Heart right ventricle (tissue), 16 donors: ENCODE measurements around the gene SIRT3. TPM values are rescaled to one million over a fixed set of nuclear protein-coding genes. Genes with fewer than 3 reads are reported as not detected.

Source experiments
- ATAC-seq, 8 donors: fragments of 200-7000 bp; cut with Tn5 transposase; one replicate each; pipeline ENCODE4 v1.9.1; 2020; ENCODE audit warnings: mild to moderate bottlenecking in 8 of 8, moderate library complexity in 8 of 8, moderate number of reproducible peaks in 1 of 8
- DNase-seq, 2 donors: peaks; one replicate each; pipeline ENCODE4 v3.0.0-alpha.2; 2020
- H3K27ac ChIP-seq, 10 donors: fragments of 200-600 bp; sonication (generic) in 2 of 10; one replicate each; pipeline versions ENCODE4 v1.5.0 to v1.8.0; 2020 to 2022; ENCODE audit warnings: mild to moderate bottlenecking in 3 of 10
- H3K27me3 ChIP-seq, 7 donors: fragments of 200-600 bp; one replicate each; pipeline ENCODE4 v1.8.0; 2021 to 2022; ENCODE audit warnings: mild to moderate bottlenecking in 2 of 7
- H3K36me3 ChIP-seq, 9 donors: fragments of 200-600 bp; sonication (generic) in 1 of 9; one replicate each; pipeline versions ENCODE4 v1.5.0 to v1.8.0; 2020 to 2022; ENCODE audit warnings: mild to moderate bottlenecking in 2 of 9
- H3K4me1 ChIP-seq, 9 donors: fragments of 200-600 bp; sonication (generic) in 1 of 9; one replicate each; pipeline versions ENCODE4 v1.5.0 to v1.8.0; 2020 to 2022; ENCODE audit warnings: mild to moderate bottlenecking in 4 of 9
- H3K4me3 ChIP-seq, 10 donors: fragments of 200-600 bp; sonication (generic) in 2 of 10; one replicate each; pipeline versions ENCODE4 v1.5.0 to v1.8.0; 2020 to 2022; ENCODE audit warnings: mild to moderate bottlenecking in 7 of 10, moderate library complexity in 2 of 10
- H3K9me3 ChIP-seq, 11 donors: fragments of 200-600 bp in 10 of 11; sonication (generic) in 2 of 11; one replicate each; pipeline versions ENCODE4 v1.5.0 to v1.8.0; 2013 to 2022; ENCODE audit warnings: mild to moderate bottlenecking in 2 of 11, control low read depth in 1 of 11, moderate library complexity in 1 of 11
- CTCF ChIP-seq, 9 donors: fragments of 200-600 bp; sonication (generic) in 2 of 9; IDR thresholded peaks; one replicate each; pipeline versions ENCODE4 v1.5.0 to v1.8.0; 2021 to 2022; ENCODE audit warnings: antibody characterized with exemption in 9 of 9, mild to moderate bottlenecking in 5 of 9, moderate library complexity in 1 of 9
- WGBS, 2 donors: extraction: QIAGEN DNeasy Blood & Tissue Kit; methylation state at CpG; one replicate each; pipeline ENCODE4 v1.1.7; 2013; ENCODE audit warnings: inconsistent platforms in 1 of 2; 5-methylcytosine and 5-hydroxymethylcytosine counted together
- intact Hi-C, 10 donors: fragments of 100-400 bp; cut with DNase I; formaldehyde crosslinking; loops; one replicate each; pipeline versions ENCODE4 v1.11.1 to v1.14.2; 2022
- polyA plus RNA-seq, 2 donors: library from polyadenylated mRNA; stranded (reverse); fragments of 200-250 nt; gene quantifications; one replicate each; pipeline ENCODE4 v1.2.3, GENCODE V29; 2013
- total RNA-seq, 10 donors: library from RNA; stranded (reverse); fragmentation: NEBNext Ultra II Directional in 3 of 10; extraction: Animal tissue kit (Norgen Biotek cat#: 25700) in 3 of 10; gene quantifications; one replicate each; pipeline versions ENCODE4 v1.2.1 to v1.2.4, GENCODE V29; 2021 to 2023
- donor health status: Arrhythmogenic right ventricular cardiomyopathy.
- donor health status: ischemic (EF 13 %, LVEDD 7.1; RV severe dilation, severe dysfunction).
- donor health status: healthy with polysubstance abuse.
- donor health status: DM: no; HTN: yes; CAD: no.
- donor health status: DM: no; HTN: no; CAD: no.
- donor health status: ischemic (EF 25% LVEDD 6.9; RV normal size, moderate dysfunction).
- donor health status: ischemic (EF 25% LVEDD 5.7; RV mildly dilated, moderate dysfunction).
- donor health status: healthy.
- donor health status: DM: yes; HTN: yes; CAD: no.
- donor health status: Ischemic cardiomyopathy.
- donor health status: ischemic (EF 35%, LVEDD 5.7; RV mildly dilated, moderate dysfunction).
- donor health status: nonischemic (EF 11% LVEDD 7.7; RV severe dilation, severe dysfunction).
- donor health status: DM: yes; HTN: yes; CAD: no.
- donor health status: PGD.
- donor health status: ischemic (EF 29% LVEDD 5.4; RV normal size, mild dysfunction).
- donor health status: nonischemic (EF 23%, LVEDD 6.1; RV moderate dilation, normal function).

The SIRT3 gene
- total and polyA plus RNA-seq, 12 donors: 18.5 to 50.2 (median 34.9) TPM

DNA sequence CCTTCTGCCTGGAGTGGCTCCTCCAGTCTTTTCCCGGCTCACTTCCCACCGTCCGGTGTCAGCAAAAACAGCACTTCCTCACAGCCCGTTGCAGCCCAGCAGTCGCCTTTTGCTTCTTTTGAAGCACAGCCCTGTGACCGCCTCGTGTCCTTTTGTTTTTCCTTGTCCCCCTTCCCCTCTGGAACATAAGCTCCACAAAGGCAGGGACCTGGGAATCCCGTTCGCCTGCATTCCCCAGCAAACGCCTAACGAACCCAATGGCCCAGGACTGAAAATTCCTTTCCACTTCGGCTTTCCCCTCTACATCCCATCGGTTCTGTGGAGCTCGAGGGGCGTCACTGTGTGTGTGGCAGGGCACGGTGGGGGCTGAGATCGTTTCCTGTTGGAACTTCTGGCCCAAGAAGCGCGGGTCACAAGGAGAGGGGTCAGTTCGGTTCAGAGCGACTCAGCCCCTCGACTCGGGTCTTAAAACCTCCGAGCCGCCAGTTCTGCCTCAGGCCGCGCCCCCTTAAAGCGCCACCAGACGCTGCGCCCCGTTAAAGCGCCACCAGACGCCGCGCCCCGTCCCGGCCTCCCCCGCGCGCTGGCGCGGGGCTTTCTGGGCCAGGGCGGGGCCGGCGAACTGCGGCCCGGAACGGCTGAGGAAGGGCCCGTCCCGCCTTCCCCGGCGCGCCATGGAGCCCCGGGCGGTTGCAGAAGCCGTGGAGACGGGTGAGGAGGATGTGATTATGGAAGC lies 27.8 kb downstream of the SIRT3 start:
- H3K9me3 ChIP-seq: no peaks in the 10 kb centered on the region
- peak overlapping the region; percentile 79 to 96 (median 90) for H3K4me3 ChIP-seq
- DNase-seq (peak; percentile 74 to 85), ATAC-seq (peak; percentile 73 to 86 (median 82))
- H3K36me3 ChIP-seq: peaks cover 0 to 65% (median 29%) of the 10 kb centered on the region in 9 donors
- no peaks in the 10 kb centered on the region for H3K27me3 ChIP-seq
- WGBS, 2 donors: 0 to 1% methylated on average over 57 of the region's 57 CpGs
- intact Hi-C loops: loop anchor here in 5 of 10 donors (1.0 to 10.0 kb wide), 6 partner anchors 28 to 296 kb away; partner anchors contain the start of genes PSMD13 (in 3 of the 5), SIRT3 (in 3 of the 5) and RNH1 (in 1 of the 5)
- TF ChIP-seq CTCF (IDR thresholded peaks at IDR 0.05): no peak
- peak overlapping the region; percentile 96 to 100 (median 98) for H3K27ac ChIP-seq
- peaks cover 20 to 63% (median 39%) of the 10 kb centered on the region in 9 donors for H3K4me1 ChIP-seq

- no peak for TF ChIP-seq CTCF (IDR thresholded peaks at IDR 0.05)
- peak overlapping the region; percentile 79 to 96 (median 90) for H3K4me3 ChIP-seq
- 0% methylated on average over 27 of the region's 27 CpGs for WGBS, 2 donors
Measured at GRCh38 chr11:207863-208180, 28.3 kb downstream of the SIRT3 start.

GRCh38 chr11:207208-207862 lies 28.8 kb downstream of the SIRT3 start, which contains the start of the genes BET1L and RIC8A:
Gene BET1L (minus strand): TSS chr11:207399. CDS start chr11:207321, 78 bp downstream.
Gene RIC8A (plus strand): TSS chr11:207708. CDS start chr11:208855, 1,147 bp downstream.
- no peaks in the 10 kb centered on the region for H3K27me3 ChIP-seq
- intact Hi-C loops: loop anchor here in 5 of 10 donors (5.0 to 10.0 kb wide), 4 partner anchors 147 to 297 kb away; partner anchors contain the start of gene RNH1 (in 1 of the 5)
- TF ChIP-seq CTCF (IDR thresholded peaks at IDR 0.05): no peak
- WGBS, 2 donors: 0% methylated on average over 63 of the region's 63 CpGs
- H3K4me1 ChIP-seq: peaks cover 20 to 64% (median 39%) of the 10 kb centered on the region in 9 donors
- peaks cover 0 to 65% (median 20%) of the 10 kb centered on the region in 9 donors for H3K36me3 ChIP-seq
- H3K9me3 ChIP-seq: no peaks in the 10 kb centered on the region
- ATAC-seq: peak; percentile 89 to 95 (median 93)
- peak within 1 kb of the TSS; percentile 79 to 96 (median 90) for H3K4me3 ChIP-seq
- peak within 1 kb of the TSS; percentile 96 to 100 (median 98) for H3K27ac ChIP-seq
- peak; percentile 94 to 96 for DNase-seq

More at GRCh38 chr11:207863-208180, 28.3 kb downstream of the SIRT3 start:
- H3K36me3 ChIP-seq: peaks cover 0 to 65% (median 25%) of the 10 kb centered on the region in 9 donors
- ATAC-seq (peak in 7 of 8 donors; percentile 3 to 36 (median 10)), DNase-seq (peak in 1 of 2 donors; percentile 55)
- intact Hi-C loops: loop anchor here in 5 of 10 donors (1.0 to 10.0 kb wide), 6 partner anchors 28 to 297 kb away; partner anchors contain the start of genes PSMD13 (in 3 of the 5), SIRT3 (in 3 of the 5) and RNH1 (in 1 of the 5)
- H3K27me3 ChIP-seq: no peaks in the 10 kb centered on the region
- peaks cover 20 to 66% (median 39%) of the 10 kb centered on the region in 9 donors for H3K4me1 ChIP-seq
- peak overlapping the region; percentile 96 to 100 (median 98) for H3K27ac ChIP-seq
- H3K9me3 ChIP-seq: no peaks in the 10 kb centered on the region
